ENCODE results near the gene C8G. TPM values are rescaled to one million over a fixed set of nuclear protein-coding genes. Genes with fewer than 3 reads are reported as not detected.
A peak's percentile ranks its signal among the peaks of the same experiment; 100 is the strongest.

Gene C8G
- total and polyA plus RNA-seq, 9 of the 15 experiments (the other 6 are each of a cell fraction or from before 2014, with no cell fraction given) = 0.35 to 5.9 (median 2.7) TPM; not detected in 2

DNA sequence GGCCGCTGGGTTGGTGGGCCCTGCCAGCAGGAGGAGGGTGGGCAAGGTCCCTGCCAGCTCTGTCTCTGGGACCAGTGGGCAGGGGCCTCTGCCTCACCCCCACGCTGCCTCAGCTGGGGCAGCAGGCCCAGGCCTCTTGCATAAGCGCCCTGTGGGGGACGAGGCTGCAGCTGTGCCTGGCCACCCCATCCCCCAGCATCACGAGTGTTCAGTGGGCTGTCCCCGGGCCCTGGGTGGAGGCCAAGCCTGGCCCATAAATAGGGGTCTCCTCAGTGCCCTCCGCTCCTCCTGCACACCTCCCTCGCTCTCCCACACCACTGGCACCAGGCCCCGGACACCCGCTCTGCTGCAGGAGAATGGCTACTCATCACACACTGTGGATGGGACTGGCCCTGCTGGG lies 32.2 kb downstream of the C8G start, which contains the start of gene PTGDS:
PTGDS (plus strand) TSS at position 282 of the 400 bp plus-strand sequence; CDS start at position 357, 75 bp downstream.
- CTCF ChIA-PET (ENCODE audit: low intra/inter-chr PET ratio) = no interaction called here
- DNase-seq (ENCODE audit: extremely low read depth in 1 of 4, low spot score in 3 of 4) (no peak), ATAC-seq (no peak), FAIRE-seq (no peak)
- in situ Hi-C loops (cut with MboI) = no loop called here
- Histone ChIP-seq H3K4me1 (replicated peaks in 1 of 2; ENCODE audit: control insufficient read depth in 2 of 2, insufficient read depth in 2 of 2, low read length in 2 of 2) (peaks cover 9 to 96% of the 10 kb centered on the region in 2 experiments; a peak in 4 of 5 replicates), H3K79me2 (ENCODE audit: control insufficient read depth, insufficient read depth, low read length) (no peaks in the 10 kb centered on the region), H3K9me3 (replicated peaks; ENCODE audit: control insufficient read depth, insufficient read depth, low read depth, low read length) (no peaks in the 10 kb centered on the region), H3K9ac (ENCODE audit: insufficient read depth in 1 of 2, low read depth in 2 of 2, low read length in 2 of 2) (peak within 1 kb of the TSS; percentile 51 to 92; a peak in 3 of 4 replicates), H4K20me1 (replicated peaks; ENCODE audit: control insufficient read depth, insufficient read depth, low read length) (no peaks in the 10 kb centered on the region), H3K4me2 (ENCODE audit: insufficient read depth, low read length) (peak within 1 kb of the TSS; percentile 82), H3K9me1 (ENCODE audit: control insufficient read depth, insufficient read depth, low read length) (no peaks in the 10 kb centered on the region), H3K27ac (ENCODE audit: extremely low read depth, low read depth, low read length) (peak within 1 kb of the TSS; percentile 59; the same call in 2 of the 3 replicates), H3K27me3 (ENCODE audit: control insufficient read depth in 2 of 2, insufficient read depth in 2 of 2, low read length in 2 of 2) (no peaks in the 10 kb centered on the region), H3K36me3 (ENCODE audit: control insufficient read depth, insufficient read depth, low read length) (no peaks in the 10 kb centered on the region), H2AFZ (ENCODE audit: low read depth, low read length) (peak within 1 kb of the TSS; percentile 97), H3K4me3 (peak within 1 kb of the TSS; percentile 54)
- POLR2A ChIA-PET = interaction anchor here (0.7 to 1.4 kb wide), 2 partner anchors 11 to 45 kb away, joined by 3 to 4 read pairs; no protein-coding TSS in a partner anchor
- intact Hi-C loops (cut with micrococcal nuclease) = no loop called here
- no TSS peak for BruUV-seq (replicated peaks)
- WGBS (ENCODE audit: insufficient coverage, low coverage, missing lambda C conversion rate) = 70% methylated on average over 8 of the region's 10 CpGs
- TF ChIP-seq, protein P1, sequence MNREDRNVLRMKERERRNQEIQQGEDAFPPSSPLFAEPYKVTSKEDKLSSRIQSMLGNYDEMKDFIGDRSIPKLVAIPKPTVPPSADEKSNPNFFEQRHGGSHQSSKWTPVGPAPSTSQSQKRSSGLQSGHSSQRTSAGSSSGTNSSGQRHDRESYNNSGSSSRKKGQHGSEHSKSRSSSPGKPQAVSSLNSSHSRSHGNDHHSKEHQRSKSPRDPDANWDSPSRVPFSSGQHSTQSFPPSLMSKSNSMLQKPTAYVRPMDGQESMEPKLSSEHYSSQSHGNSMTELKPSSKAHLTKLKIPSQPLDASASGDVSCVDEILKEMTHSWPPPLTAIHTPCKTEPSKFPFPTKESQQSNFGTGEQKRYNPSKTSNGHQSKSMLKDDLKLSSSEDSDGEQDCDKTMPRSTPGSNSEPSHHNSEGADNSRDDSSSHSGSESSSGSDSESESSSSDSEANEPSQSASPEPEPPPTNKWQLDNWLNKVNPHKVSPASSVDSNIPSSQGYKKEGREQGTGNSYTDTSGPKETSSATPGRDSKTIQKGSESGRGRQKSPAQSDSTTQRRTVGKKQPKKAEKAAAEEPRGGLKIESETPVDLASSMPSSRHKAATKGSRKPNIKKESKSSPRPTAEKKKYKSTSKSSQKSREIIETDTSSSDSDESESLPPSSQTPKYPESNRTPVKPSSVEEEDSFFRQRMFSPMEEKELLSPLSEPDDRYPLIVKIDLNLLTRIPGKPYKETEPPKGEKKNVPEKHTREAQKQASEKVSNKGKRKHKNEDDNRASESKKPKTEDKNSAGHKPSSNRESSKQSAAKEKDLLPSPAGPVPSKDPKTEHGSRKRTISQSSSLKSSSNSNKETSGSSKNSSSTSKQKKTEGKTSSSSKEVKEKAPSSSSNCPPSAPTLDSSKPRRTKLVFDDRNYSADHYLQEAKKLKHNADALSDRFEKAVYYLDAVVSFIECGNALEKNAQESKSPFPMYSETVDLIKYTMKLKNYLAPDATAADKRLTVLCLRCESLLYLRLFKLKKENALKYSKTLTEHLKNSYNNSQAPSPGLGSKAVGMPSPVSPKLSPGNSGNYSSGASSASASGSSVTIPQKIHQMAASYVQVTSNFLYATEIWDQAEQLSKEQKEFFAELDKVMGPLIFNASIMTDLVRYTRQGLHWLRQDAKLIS (CRISPR knock-in tag; IDR thresholded peaks at IDR 0.05) = no peak
- TF ChIP-seq, protein P2, sequence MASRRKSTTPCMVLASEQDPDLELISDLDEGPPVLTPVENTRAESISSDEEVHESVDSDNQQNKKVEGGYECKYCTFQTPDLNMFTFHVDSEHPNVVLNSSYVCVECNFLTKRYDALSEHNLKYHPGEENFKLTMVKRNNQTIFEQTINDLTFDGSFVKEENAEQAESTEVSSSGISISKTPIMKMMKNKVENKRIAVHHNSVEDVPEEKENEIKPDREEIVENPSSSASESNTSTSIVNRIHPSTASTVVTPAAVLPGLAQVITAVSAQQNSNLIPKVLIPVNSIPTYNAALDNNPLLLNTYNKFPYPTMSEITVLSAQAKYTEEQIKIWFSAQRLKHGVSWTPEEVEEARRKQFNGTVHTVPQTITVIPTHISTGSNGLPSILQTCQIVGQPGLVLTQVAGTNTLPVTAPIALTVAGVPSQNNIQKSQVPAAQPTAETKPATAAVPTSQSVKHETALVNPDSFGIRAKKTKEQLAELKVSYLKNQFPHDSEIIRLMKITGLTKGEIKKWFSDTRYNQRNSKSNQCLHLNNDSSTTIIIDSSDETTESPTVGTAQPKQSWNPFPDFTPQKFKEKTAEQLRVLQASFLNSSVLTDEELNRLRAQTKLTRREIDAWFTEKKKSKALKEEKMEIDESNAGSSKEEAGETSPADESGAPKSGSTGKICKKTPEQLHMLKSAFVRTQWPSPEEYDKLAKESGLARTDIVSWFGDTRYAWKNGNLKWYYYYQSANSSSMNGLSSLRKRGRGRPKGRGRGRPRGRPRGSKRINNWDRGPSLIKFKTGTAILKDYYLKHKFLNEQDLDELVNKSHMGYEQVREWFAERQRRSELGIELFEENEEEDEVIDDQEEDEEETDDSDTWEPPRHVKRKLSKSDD (conservative IDR thresholded peaks at IDR 0.05; ENCODE audit: low read length) = no peak
- TF ChIP-seq CEBPB (tag; IDR thresholded peaks at IDR 0.05) (no peak), SRSF7 (optimal IDR thresholded peaks at IDR 0.05; ENCODE audit: low read depth, low read length) (no peak), BRD4 (IDR thresholded peaks at IDR 0.05) (no peak), TBP (optimal IDR thresholded peaks at IDR 0.05; ENCODE audit: low read depth, low read length) (no peak), RB1 (IDR thresholded peaks at IDR 0.05; ENCODE audit: low read depth) (no peak), NELFE (IDR thresholded peaks at IDR 0.05; ENCODE audit: insufficient read depth, insufficient read length) (no peak), CBX5 (IDR thresholded peaks at IDR 0.05; ENCODE audit: borderline replicate concordance, low read depth) (no peak), HLTF (IDR thresholded peaks at IDR 0.05) (no peak), HNRNPH1 (optimal IDR thresholded peaks at IDR 0.05; ENCODE audit: low read depth, low read length) (no peak)
